Pancreas (tissue), 10 donors: ENCODE data around the gene POR. TPM values are rescaled to one million over a fixed set of nuclear protein-coding genes. Genes with fewer than 3 reads are reported as not detected.
"Not testable (repeated sequence)": the region's sequence is repeated elsewhere in the genome, so short reads cannot be mapped to it uniquely, and the experiment has no call there.

Experiments
- ATAC-seq, 4 donors: fragments of 200-7000 bp; cut with Tn5 transposase; one replicate each; pipeline versions ENCODE4 v1.8.0 to v1.9.1; 2020; ENCODE audit warnings: mild to moderate bottlenecking in 4 of 4, moderate library complexity in 4 of 4
- DNase-seq, 6 donors: peaks; one replicate each; pipeline ENCODE4 v3.0.0-alpha.2; 2020
- FAIRE-seq: peaks from 2 replicates; lab custom pipeline; 2012; peaks lifted over from hg19 to GRCh38; lab: Jason Lieb, UNC
- H3K27ac ChIP-seq, 4 donors: fragments of 200-600 bp; sonication (generic); 1 replicate in 3 of 4; 2 replicates in 1 of 4; pipeline versions ENCODE4 v1.5.0 to v1.8.0; 2020
- H3K27me3 ChIP-seq, 4 donors: fragments of 200-600 bp; one replicate each; pipeline ENCODE4 v1.8.0; 2021
- H3K36me3 ChIP-seq, 3 donors: fragments of 200-600 bp; sonication (generic) in 1 of 3; one replicate each; pipeline versions ENCODE4 v1.5.0 to v1.8.0; 2020 to 2021
- H3K4me1 ChIP-seq, 3 donors: fragments of 200-600 bp; one replicate each; pipeline ENCODE4 v1.8.0; 2021
- H3K4me3 ChIP-seq, 4 donors: fragments of 200-600 bp; sonication (generic) in 2 of 4; one replicate each; pipeline versions ENCODE4 v1.5.0 to v1.8.0; 2020 to 2021
- H3K9me3 ChIP-seq, 4 donors: fragments of 200-600 bp; one replicate each; pipeline ENCODE4 v1.8.0; 2021
- CTCF ChIP-seq, 4 donors: fragments of 200-600 bp; sonication (generic) in 3 of 4; IDR thresholded peaks; one replicate each; pipeline versions ENCODE4 v1.5.0 to v1.8.0; 2021; ENCODE audit warnings: antibody characterized with exemption in 4 of 4
- WGBS, 2 donors: extraction: QIAGEN DNeasy Blood & Tissue Kit; methylation state at CpG; one replicate each; pipeline ENCODE4 v1.1.7; 2013; 5-methylcytosine and 5-hydroxymethylcytosine counted together
- intact Hi-C, 3 donors: fragments of 100-400 bp; cut with DNase I; formaldehyde crosslinking; loops; one replicate each; pipeline versions ENCODE4 v1.11.1 to v1.14.2; 2022
- polyA plus RNA-seq, 2 donors: library from polyadenylated mRNA; stranded (reverse); fragments of 200-250 nt; gene quantifications; one replicate each; pipeline ENCODE4 v1.2.3, GENCODE V29; 2013
- total RNA-seq, 6 donors: library from RNA; stranded (reverse); fragmentation: NEBNext Ultra II Directional in 4 of 6; extraction: Animal tissue kit (Norgen Biotek cat#: 25700) in 4 of 6; gene quantifications; one replicate each; pipeline versions ENCODE4 v1.2.1 to v1.2.4, GENCODE V29; 2021 to 2023
- donor health status: healthy with polysubstance abuse.
- donor health status: DM: no; HTN: no; CAD: no; lungs with moderate emphysema.
- donor health status: DM: no; HTN: no; CAD: no.
- donor health status: control.
- donor health status: control.
- donor health status: Bipolar disorder and iron deficiency.
- donor health status: DM: yes; HTN: yes; CAD: no.
- donor health status: DM: no; HTN: no; CAD: no.
- donor health status: DM: no; HTN: no; CAD: no.
- donor health status: DM: yes; HTN: yes; CAD: no.

The POR gene
- total and polyA plus RNA-seq, 8 donors, result 29.7 to 99.0 (median 43.6) TPM

DNA sequence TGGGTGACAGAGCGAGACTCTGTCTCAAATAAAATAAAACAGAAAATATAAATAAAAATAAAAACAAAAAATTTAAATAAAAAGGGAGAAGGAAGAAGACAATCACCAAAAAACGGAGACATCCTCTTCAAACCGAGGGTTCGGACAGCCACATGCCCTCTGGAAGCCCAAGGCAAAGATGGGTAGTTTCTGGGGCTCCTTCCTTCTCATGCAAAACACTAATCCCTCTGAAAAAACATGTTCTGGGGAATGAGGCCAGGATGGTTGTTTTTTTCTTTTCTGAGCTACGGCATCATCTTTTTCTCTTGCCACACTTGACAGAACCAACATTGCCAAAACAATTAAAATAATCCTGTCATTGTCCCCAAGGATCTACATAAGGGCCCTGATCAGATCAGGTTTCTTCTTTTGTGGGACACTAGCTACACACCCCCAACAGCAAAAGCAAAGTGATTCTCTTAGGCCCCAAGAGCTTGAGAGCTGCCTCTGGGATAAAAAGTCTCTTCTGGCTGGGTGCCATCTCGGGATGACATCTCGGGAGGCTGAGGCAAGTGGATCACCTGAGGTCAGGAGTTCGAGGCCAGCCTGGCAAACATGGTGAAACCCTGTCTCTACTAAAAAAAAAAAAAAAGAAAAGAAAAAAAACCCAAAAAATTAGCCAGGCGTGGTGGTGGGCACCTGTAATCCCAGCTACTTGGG lies 14.2 kb upstream of the POR start:
- intact Hi-C loops, result no loop called here
- Histone ChIP-seq H3K27ac (no peak overlapping the region), H3K9me3 (no peaks in the 10 kb centered on the region), H3K4me1 (no peaks in the 10 kb centered on the region), H3K27me3 (no peaks in the 10 kb centered on the region), H3K36me3 (no peaks in the 10 kb centered on the region), H3K4me3 (no peak overlapping the region)
- 85 to 88% methylated on average over 9 of the region's 9 CpGs for WGBS, 2 donors
- DNase-seq (no peak), ATAC-seq (no peak), FAIRE-seq (no peak)
- no peak for TF ChIP-seq CTCF (IDR thresholded peaks at IDR 0.05)

GRCh38 chr7:75905785-75906604 lies 9.0 kb upstream of the POR start:
- no peaks in the 10 kb centered on the region for H3K27me3 ChIP-seq
- FAIRE-seq (no peak), DNase-seq (peak in 2 of 6 donors; percentile 40 to 42), ATAC-seq (peak; percentile 24 to 81 (median 80))
- no peaks in the 10 kb centered on the region for H3K4me1 ChIP-seq
- no peaks in the 10 kb centered on the region for H3K9me3 ChIP-seq
- TF ChIP-seq CTCF (IDR thresholded peaks at IDR 0.05), result no peak
- no peak overlapping the region for H3K4me3 ChIP-seq
- no peaks in the 10 kb centered on the region for H3K36me3 ChIP-seq
- no peak overlapping the region for H3K27ac ChIP-seq
- intact Hi-C loops, result no loop called here
- 40 to 42% methylated on average over 17 of the region's 17 CpGs for WGBS, 2 donors

DNA sequence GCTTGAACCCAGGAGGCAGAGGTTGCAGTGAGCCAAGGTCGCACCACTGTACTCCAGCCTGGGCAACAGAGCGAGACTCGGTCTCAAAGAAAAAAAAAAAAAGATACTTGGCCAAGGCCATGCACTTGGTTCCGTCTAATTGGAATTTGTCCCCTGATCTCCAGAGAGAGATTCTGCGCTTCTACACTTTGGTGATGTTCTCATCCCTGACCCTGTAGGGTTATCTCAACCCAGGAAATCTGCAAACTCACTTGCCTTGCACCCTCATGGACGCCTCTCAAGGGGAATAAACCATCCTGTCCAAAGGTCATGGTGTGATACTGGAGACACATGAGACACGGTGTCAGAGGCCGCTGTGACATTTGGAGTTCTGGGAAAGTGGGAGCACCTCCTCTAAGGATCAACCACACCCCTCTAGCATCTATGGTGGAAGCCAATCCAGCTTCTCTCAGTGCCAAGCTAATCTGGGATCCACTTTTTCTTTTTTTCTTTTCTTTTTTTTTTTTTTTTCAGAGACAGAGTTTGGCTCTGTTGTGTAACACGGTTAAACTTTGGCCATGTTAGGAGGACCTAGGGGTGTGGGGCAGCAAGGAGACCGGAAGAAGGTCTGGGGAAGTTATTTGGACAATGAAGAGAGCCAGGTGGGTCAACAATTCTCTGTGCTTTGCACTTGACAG lies 7.8 kb upstream of the POR start:
- WGBS, 2 donors, result 55 to 60% methylated on average over 10 of the region's 10 CpGs
- peak in 3 of 4 donors; percentile 26 to 61 (median 38) for ATAC-seq

DNA sequence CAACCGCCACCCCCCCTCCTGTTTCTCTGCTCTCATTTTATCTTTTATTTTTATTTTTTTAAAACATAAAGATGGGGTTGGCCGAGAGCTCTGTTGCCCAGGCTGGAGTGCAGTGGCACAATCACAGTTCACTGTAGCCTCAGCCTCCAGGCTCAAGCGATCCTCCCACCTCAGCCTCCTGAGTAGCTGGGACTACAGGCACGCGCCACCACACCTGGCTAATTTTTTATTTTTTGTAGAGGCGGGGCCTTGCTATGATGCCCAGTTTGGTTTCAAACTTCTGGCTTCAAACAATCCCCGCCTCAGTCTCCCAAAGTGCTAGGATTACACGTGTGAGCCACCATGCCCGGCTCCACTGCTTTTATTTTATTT lies 7.3 kb upstream of the POR start:
- H3K27me3 ChIP-seq, H3K9me3 ChIP-seq, ATAC-seq, FAIRE-seq, H3K27ac ChIP-seq, H3K4me3 ChIP-seq, H3K4me1 ChIP-seq, H3K36me3 ChIP-seq, intact Hi-C loops, DNase-seq: not testable (repeated sequence)
- WGBS, 2 donors, result 88 to 91% methylated on average over 9 of the region's 9 CpGs

More for the DNA sequence above, 7.8 kb upstream of the POR start:
- Histone ChIP-seq H3K4me3 (no peak overlapping the region), H3K27me3 (no peaks in the 10 kb centered on the region), H3K4me1 (no peaks in the 10 kb centered on the region), H3K36me3 (no peaks in the 10 kb centered on the region), H3K27ac (no peak overlapping the region), H3K9me3 (no peaks in the 10 kb centered on the region)
- intact Hi-C loops, result no loop called here
- no peak for TF ChIP-seq CTCF (IDR thresholded peaks at IDR 0.05)
- DNase-seq, result no peak
- no peak for FAIRE-seq

DNA sequence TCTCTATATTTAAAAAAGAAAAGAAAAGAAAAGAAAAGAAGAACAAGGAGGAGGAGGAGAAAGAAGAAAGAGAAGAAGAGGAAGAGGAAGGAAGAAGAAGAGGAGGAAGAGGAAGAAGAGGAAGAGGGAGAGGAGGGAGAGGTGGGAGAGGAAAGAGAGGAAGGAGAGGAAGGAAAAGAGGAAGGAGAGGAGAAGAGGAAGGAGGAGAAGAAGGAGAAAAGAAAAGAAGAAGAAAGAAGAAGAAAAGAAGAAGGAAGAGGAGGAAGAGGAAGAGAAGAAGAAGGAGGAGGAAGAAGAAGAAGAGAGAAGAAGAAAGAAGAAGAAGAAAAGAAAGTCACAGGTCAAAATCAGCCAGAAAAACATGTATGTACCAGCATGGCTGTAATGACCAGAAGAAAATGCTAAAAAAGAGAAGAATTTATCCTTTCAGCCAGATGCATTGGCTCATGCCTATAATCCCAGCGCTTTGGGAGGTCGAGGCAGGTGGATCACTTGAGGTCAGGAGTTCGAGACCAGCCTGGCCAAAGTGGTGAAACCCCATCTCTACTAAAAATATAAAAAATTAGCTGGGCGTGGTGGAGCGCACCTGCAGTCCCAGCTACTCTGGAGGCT lies 5.3 kb upstream of the POR start:
- Histone ChIP-seq H3K4me1 (no peaks in the 10 kb centered on the region), H3K27me3 (no peaks in the 10 kb centered on the region), H3K36me3 (no peaks in the 10 kb centered on the region), H3K4me3 (no peak overlapping the region), H3K9me3 (no peaks in the 10 kb centered on the region), H3K27ac (no peak overlapping the region)
- no peak for ATAC-seq
- FAIRE-seq, result no peak
- intact Hi-C loops, result no loop called here
- no peak for TF ChIP-seq CTCF (IDR thresholded peaks at IDR 0.05)
- no peak for DNase-seq
- 85 to 93% methylated on average over 5 of the region's 5 CpGs for WGBS, 2 donors

DNA sequence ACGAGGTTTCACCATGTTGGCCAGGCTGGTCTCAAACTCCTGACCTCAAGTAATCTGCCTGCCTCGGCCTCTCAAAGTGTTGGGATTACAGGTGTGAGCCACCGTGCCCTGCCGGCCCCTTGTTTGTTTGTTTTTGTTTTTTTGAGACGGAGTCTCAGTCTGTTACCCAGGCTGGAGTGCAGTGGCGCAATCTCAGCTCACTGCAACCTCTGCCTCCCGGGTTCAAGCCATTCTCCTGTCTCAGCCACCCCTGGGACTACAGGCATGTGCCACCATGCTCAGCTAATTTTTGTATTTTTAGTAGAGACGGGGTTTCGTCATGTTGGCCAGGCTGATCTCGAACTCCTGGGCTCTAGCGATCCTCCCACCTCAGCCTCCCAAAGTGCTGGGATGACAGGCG lies 3.8 kb upstream of the POR start:
- FAIRE-seq, intact Hi-C loops, ATAC-seq, H3K27ac ChIP-seq, DNase-seq, H3K9me3 ChIP-seq, H3K36me3 ChIP-seq, H3K4me1 ChIP-seq, H3K4me3 ChIP-seq, H3K27me3 ChIP-seq: not testable (repeated sequence)
- 68 to 76% methylated on average over 12 of the region's 12 CpGs for WGBS, 2 donors
